HTR-8/SVneo (cell line): Measurements from ENCODE around the gene DHX34.
"Not testable (repeated sequence)": the region's sequence is repeated elsewhere in the genome, so short reads cannot be mapped to it uniquely, and the experiment has no call there.

Experiments
- DNase-seq: peaks from one replicate; pipeline ENCODE4 v3.0.0; 2011; ENCODE audit warnings: low spot score, mixed read lengths; ENCODE audit not compliant: insufficient read length
- FAIRE-seq: peaks from 2 replicates; lab custom pipeline; 2011; peaks lifted over from hg19 to GRCh38; lab: Jason Lieb, UNC

Gene DHX34

DNA sequence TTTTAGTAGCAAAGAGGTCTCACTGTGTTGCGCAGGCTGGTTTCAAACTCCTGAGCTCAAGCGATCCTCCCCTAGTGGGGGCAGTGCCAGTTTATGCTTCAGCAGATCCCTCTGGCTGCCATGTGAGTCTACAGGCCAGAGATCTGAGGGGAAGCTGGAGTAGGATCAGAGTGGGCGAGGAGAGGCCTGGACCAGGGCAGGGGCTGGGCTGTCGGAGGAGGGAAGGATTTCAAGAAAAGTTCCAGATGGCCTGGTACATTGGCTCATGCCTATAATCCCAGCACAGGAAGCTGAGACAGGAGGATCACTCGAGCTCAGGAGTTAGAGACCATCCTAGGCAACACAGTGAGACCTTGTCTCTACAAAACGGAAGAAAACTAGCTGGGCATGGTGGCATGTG, 9.8 kb downstream of the DHX34 start:
- DNase-seq (no peak), FAIRE-seq (no peak)

DNA sequence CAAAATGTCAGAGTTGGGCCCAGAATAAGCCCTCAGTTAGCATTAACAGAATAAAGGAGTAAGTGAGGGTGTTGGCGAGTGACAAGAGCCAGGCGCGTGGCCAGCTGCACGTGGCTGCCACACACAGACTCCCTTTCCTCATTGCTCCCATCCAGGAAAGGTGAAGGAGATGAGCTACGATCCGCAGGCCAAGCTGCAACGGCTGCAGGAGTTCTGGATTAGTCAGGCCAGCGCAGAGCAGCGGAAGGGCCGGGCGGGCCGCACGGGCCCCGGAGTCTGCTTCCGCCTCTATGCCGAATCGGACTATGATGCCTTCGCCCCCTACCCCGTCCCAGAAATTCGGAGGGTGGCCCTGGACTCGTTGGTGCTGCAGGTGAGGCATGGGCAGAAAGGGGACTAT, 13.2 kb downstream of the DHX34 start:
- FAIRE-seq (no peak), DNase-seq (no peak)

DNA sequence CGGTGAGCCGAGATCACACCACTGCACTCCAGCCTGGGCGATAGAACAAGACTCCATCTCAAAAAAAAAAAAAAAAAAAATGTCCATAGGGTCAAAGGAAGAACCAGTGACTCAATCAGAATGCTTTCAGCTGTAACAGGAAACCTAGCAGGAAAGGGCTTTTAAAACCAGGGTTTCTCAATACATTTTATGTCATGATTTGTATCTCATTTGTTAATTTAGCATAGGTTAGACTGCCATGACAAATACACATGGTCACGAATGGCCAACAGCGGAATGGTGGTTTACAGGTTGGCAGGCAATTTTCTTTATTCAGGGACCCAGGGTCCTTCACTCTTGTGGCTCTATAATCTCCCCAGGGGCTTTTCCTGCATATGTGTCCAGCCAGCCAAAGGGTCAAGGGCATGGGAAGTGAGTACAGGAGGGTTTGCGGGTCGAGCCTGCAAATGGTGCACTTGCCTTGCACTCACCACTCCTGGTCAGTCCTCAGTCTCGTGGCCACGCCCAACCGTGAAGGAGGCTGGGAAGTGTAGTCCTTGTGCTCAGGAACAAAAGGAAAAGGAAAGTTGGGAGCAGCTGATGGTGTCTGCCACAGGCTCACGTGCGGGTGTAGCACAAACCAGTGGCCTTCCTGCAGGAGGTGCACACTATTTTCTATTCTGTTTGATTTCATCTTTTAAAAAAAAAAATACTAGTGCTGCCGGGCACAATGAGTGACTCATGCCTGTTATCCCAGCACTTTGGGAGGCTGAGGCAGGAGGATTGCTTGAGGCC, 14.8 kb downstream of the DHX34 start:
- DNase-seq = peak; percentile 25
- FAIRE-seq = peak; percentile 85

DNA sequence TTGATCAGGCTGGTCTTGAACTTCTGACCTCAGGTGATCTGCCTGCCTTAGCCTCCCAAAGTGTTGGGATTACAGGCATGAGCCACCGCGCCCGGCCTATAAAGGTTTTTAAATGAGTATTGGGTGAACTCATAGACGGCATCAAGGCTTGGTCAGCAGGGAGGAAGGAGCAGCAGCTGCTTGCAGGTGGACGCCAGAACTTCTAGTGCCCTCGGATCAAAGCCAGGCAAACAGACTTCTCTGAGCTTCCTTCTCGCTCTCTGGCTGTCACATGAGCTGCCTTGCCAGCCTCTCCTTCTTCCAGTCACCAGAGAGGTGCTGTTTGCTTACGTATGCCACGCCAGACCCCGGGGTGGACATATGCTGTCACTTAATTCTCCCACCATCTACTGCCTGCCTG, 16.3 kb downstream of the DHX34 start:
- DNase-seq = not testable (repeated sequence)
- FAIRE-seq = peak; percentile 33

DNA sequence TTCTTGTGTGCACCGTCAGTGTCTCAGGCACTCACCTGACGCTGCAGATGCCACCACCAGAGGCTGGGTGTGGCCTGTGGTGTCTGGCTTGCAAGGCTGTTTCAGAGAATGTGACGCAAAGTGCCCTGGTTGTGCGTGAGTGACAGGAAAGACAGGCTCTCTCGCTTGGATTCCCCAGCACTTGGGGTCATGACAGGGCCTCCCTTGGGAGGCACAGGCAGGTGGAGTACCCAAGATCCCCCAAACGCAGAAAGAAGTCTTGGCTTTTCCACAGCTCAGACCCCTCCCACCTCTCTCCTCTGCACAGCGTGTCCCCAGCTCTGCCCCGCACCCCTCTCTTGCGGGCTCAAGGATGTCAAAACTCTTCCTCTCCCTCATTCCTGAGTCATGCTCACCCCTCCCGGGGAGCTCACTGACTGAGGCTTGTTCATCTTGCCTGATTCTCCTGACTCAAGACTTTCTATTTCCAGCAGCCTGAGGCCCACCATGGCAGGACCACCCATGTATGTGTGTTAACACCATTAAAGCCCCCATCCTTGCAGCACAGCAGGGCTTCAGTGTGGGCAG, 21.0 kb downstream of the DHX34 start:
- no peak for DNase-seq

DNA sequence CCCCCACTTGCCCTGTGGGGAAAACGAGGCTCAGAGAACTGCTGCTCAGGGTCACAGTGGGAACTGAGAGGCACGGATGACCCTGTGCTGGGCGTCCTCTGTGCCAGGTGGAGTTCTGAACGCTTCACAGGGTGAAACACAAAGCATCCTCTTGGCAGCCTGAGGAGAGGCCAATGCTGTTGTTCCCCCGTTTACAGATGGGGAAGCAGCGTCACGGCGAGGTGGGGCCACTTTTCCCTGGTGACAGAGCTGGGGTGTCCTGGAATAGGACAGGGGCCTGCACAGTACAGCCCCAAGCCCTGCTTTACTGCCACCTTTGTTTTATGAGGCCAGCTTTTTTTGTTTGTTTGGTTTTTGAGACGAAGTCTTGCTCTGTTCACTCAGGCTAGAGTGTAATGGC, 22.1 kb downstream of the DHX34 start:
- DNase-seq = no peak
- FAIRE-seq = no peak

More for the DNA sequence above, 21.0 kb downstream of the DHX34 start:
- FAIRE-seq = no peak

DNA sequence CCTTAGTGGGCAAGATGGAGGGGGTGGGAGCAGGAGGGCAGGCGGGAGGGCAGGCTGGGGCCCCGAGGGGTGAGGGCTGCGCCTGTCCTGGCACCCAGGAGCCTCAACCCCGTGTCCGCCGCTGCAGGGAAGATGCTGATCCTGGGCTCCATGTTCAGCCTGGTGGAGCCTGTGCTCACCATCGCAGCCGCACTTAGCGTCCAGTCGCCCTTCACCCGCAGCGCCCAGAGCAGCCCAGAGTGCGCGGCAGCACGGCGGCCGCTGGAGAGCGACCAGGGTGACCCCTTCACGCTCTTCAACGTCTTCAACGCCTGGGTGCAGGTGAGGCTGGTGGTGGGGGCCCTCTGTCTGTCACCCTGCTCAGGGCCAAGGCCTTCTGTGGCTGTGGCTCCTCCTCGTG, 23.5 kb downstream of the DHX34 start:
- DNase-seq = no peak
- no peak for FAIRE-seq

DNA sequence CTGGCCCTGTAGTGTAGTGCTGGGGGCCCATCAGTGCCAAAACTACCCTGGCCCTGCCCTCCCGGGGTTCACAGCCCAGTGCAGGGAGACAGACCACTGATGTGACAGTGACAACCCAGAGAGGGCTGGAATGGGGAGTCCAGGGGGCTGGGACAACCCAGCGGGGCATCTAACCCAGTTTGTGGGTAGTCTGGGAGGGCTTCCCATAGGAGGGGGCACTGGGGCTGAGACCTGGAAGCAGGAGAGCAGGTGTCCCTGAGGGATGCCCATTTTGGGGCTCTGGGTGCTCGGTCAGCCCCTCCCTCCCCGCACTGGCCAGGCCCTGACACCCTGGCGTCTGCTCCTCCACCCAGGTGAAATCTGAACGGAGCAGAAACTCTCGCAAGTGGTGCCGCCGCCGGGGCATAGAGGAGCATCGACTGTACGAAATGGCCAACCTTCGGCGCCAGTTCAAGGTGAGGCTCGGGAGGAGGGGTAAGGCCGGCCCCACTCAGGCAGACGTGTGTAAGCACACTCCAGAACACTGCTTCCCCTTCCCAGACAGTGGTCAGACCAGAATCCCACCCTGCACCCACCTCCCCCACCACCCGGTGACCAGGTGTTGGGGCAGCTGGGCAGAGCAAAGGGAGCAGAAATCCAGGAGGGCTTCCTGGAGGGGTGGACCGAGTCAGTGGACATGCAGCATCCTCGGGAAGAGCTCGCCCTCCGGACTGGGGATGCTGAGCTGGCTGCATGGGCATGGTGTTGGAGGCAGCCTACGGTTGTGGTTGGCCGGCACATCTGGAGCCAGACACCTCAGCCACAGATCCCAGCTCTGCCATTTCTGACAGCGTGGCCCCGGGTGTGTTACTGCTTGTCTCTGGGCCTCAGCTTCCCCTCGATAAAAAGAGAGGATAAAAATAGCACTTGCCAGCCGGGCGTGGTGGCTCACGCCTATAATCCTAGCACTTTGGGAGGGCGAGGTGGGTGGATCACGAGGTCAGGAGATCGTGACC, 24.4 kb downstream of the DHX34 start:
- DNase-seq (no peak), FAIRE-seq (no peak)

DNA sequence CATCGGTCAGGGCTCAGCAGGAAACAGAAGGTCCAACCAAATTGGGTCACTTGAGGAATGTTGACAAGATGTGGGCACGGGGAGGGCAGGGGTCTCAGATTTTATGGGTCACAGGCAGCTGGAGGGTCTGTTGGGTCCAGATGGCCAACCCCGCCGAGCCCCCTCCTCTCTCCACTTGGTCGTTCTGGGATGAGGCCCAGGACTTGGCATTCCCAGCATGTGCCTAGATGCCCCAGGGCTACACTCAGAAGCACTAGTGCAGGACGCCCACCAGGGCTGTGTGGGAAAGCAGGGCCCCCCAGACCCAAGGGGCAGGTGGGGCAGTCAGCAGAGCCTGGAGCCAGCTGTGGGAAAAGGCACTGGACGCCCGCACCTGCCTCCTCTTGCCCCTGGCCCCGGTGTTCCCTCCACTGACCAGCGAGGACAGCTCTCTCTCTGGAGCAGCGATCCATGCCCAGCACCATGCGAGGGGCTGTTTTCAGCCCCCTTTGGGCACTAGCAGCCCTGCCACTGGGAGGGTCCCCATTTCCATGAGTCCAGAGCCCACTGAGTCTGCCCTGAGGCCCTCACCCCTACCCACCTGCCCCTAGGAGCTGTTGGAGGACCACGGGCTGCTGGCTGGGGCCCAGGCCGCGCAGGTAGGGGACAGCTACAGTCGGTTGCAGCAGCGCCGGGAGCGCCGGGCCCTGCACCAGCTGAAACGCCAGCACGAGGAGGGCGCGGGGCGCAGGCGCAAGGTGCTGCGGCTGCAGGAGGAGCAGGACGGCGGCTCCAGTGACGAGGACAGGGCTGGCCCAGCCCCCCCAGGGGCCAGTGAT, 26.0 kb downstream of the DHX34 start:
- DNase-seq (no peak), FAIRE-seq (no peak)

DNA sequence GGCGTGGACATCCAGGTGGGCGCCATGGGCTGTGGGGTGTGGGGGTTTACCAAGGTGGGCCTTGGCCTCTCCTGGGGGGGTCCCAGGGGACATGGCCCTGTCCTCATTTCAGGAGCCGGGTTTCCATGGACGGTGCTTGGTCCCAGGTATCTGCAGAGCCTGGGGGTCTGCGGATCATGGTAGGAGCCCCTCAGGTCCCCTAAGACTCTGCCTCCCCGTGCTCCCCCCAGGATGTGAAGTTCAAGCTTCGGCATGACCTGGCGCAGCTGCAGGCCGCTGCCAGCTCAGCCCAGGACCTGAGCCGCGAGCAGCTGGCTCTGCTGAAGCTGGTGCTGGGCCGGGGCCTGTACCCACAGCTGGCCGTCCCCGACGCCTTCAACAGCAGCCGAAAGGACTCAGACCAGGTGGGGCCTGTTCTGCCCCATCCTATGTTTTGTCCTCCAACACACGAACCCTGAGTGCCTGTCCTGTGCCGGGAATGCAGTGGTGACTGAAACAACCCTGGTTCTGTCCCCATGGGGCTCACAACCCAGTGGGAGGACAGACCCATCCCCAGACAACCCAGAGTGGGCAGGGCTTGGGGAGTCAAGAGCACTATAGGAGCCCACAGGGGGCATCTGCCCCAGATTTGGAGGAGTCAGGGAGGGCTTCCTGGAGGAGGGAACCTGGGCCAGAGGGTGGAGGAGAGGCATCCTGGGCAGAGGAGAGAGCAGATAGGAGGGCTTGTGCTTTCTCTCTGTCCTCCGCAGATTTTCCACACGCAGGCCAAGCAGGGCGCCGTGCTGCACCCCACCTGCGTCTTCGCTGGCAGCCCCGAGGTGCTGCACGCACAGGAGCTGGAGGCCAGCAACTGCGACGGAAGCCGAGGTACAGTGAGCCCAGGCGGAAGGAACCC, 26.8 kb downstream of the DHX34 start:
- DNase-seq (no peak), FAIRE-seq (no peak)

DNA sequence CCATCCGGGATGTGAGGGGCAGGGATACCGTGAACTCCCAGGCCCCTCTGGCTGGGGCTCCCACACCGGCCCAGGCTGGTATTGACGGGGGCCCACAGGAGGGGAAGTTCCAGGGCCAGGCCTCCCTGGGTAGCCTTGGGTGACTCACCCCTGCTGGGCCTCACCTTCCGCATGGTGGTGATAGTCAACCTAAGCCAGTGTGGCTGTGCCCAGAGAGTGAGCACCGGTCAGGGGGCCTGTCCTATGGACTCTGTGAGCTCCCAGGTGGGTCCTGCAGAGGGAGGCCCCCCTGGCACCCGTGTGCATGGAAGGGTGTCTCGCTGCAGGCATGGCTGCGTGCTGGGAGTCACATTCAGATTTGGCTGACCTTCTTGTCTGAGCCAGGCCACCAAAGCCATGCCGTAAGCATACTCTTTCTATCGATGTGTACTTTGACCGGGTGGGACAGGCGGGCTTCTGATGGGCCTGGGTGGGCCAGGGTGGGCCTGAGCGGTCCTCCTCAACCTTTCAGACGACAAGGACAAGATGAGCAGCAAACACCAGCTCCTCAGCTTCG, 27.6 kb downstream of the DHX34 start:
- FAIRE-seq = no peak
- DNase-seq = no peak

DNA sequence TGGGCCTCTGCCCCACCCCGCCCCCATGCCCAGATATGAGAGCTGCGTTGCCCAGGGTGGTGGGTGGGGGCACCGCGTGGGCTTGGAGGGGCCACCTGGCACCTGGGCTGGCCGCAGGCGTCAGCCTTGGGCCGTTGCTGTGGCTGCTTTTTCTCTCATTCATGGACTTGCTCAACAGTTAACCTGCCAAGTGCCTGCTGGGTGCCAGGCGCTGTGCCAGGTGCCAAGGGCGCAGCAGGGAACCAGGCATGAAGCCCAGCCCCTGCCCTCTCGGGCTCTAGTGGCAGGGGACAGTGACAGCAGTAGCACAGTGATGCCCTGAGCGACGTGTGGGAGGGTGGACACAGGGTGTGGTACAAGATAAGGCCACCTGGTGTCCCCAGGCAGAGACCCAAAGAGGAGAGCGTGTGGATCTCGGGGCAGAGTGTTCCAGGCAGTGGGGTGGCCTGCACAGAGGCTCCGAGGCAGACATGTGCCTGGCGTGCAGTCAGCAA, 28.1 kb downstream of the DHX34 start:
- DNase-seq = no peak
- FAIRE-seq = no peak

DNA sequence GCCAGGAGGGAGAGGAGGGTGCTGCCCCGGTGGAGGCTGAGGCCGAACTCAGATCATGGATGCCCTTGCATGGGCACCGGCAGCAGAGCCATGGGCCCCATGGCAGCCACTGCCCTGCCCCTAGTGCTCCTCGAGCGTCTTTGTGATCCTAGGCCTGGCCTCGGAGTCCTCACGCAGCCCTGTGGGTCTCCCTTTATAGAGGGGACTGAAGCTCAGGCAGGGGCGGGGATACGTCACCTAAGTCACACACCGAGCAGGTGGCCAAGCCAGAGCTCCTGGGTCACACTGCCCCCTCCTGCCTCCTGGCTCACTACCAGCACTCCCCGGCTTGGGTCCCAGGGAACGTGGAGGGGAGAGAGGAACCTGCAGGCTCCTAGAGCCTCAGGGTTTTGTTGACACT, 28.7 kb downstream of the DHX34 start:
- FAIRE-seq = no peak
- no peak for DNase-seq

DNA sequence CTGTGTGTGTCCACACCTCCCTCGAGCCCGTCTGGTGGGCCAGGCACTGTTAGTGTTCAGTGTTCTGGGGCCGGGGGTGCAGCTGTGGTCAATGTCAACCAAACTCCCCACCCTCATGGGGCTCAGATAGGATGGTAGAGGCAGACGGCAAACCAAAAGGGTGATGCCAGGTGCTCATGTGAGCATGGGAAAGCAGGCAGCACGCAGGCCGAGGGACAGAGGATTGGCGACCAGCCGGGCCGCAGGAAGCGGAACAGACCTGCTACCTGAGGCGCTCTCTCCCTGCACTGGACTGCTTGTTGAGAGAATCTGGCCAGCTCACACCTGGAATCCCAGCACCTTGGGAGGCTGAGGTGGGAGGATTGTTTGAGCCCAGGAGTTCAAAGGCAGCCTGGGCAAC, 29.1 kb downstream of the DHX34 start:
- no peak for DNase-seq
- FAIRE-seq = no peak

DNA sequence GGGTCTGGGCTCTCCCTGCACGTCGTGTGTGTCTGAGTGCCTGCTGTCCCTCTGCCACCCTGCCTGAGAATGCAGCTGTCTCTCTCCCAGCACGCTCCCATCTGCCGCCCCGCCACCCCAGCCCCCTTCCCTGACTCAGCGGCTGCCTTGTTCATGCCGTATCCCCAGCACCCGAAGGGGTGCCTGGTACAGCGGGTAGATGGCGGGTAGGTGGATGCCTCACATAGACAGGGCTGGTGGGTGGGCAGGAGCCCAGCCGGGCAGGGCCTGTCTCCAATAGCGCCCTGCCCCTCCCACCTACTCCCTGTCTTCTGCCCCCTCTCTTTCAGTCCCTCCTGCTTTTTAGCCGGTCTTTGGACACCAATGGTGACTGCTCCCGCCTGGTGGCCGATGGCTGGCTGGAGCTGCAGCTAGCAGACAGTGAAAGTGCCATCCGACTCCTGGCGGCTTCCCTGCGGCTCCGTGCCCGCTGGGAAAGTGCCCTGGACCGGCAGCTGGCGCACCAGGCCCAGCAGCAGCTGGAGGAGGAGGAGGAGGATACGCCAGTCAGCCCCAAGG, 30.3 kb downstream of the DHX34 start:
- DNase-seq = no peak
- FAIRE-seq = no peak

DNA sequence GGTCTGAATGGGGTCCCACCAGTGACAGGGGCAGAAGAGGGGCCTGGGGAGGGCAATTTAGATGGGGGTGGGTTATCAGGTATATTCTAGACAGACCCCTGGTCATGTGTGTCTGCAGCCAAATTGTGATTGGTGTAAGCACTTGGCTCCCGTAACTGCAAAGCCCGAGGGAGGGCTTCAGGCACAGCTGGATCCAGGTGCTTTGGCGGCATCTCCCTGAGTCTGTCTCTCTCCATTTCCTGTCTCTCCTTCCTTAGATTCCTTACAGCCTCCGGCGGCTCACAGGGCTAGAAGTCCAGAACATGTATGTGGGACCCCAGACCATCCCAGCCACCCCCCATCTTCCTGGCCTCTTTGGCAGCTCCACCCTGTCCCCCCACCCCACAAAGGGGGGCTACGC, 31.4 kb downstream of the DHX34 start:
- FAIRE-seq (no peak), DNase-seq (no peak)

DNA sequence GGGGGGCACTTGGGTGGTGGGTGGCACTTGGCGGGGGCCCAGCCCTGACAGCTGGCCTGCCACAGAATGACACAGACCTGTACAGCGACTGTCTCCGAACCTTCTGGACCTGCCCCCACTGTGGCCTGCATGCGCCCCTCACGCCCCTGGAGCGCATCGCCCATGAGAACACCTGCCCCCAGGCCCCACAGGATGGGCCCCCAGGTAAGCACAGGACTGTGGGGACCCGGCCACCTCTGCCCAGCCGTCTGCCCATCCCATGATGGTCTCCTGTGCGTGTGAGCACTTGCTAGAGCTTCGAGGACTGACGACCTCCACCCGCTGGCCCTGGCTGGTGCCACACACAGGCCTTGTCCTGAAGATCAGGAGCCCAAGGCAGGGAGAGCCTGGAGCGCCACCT, 32.0 kb downstream of the DHX34 start:
- FAIRE-seq = no peak
- DNase-seq = no peak

DNA sequence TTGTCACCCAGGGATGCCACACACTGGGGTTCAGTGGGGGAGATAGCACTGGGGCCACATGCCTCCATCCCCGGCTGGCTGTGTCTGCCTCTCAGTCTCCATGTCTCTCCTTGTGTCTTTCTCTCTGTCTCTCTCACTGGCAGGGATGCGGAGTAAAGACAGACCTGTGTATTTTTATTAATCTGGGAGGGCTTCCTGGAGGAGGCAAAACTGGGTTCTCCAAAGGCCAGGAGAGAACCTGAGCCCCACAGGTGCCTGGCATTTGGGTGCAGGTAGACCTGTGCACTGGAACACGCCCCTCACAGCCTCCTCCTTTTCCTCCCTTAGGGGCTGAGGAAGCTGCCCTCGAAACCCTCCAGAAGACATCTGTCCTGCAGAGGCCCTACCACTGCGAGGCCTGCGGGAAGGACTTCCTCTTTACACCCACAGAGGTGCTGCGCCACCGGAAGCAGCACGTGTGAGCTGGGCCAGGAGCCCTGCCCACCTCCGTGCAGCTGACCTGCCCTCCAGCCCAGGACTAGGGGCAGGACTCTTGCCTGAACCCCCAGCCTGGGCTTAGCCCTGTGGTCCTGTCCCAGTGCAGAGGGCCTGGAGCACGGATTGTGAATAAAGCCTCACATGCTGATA, 32.7 kb downstream of the DHX34 start:
- DNase-seq (no peak), FAIRE-seq (no peak)
